Measurements from ENCODE around the gene CTNNA1. TPM values are rescaled to one million over a fixed set of nuclear protein-coding genes. Genes with fewer than 3 reads are reported as not detected.

CTNNA1 gene
- total RNA-seq, 4 donors from 2014 or later = 256 to 405 (median 341) TPM

- DNase-seq = no peak
- WGBS, 2 donors = 75 to 76% methylated on average over 10 of the region's 10 CpGs
- no peak overlapping the region for H3K4me3 ChIP-seq (replicated peaks in 1 of 3)
- no peak overlapping the region for H3K27ac ChIP-seq
- no peak for TF ChIP-seq POLR2A (IDR thresholded peaks at IDR 0.05)
- no peak for TF ChIP-seq CTCF (IDR thresholded peaks at IDR 0.05)
- H3K36me3 ChIP-seq = no peaks in the 10 kb centered on the region
- no peaks in the 10 kb centered on the region for H3K4me1 ChIP-seq
- no peaks in the 10 kb centered on the region for H3K27me3 ChIP-seq
- intact Hi-C loops (cut with DNase I) = no loop called here
- no peaks in the 10 kb centered on the region for H3K9me3 ChIP-seq
These were observed 46.4 kb upstream of the CTNNA1 start for GRCh38 chr5:138706655-138707480.

- no peak for TF ChIP-seq CTCF (IDR thresholded peaks at IDR 0.05)
- no peak for TF ChIP-seq POLR2A (IDR thresholded peaks at IDR 0.05)
- Histone ChIP-seq H3K4me1 (no peaks in the 10 kb centered on the region), H3K4me3 (replicated peaks in 1 of 3) (no peak overlapping the region), H3K27ac (no peak overlapping the region), H3K9me3 (no peaks in the 10 kb centered on the region), H3K27me3 (no peaks in the 10 kb centered on the region), H3K36me3 (no peaks in the 10 kb centered on the region)
- intact Hi-C loops (cut with DNase I) = no loop called here
- no peak for DNase-seq
- WGBS, 2 donors = 74 to 77% methylated on average over 6 of the region's 6 CpGs
These were observed 44.4 kb upstream of the CTNNA1 start for GRCh38 chr5:138708791-138709190.

- TF ChIP-seq POLR2A (IDR thresholded peaks at IDR 0.05) (no peak), CTCF (IDR thresholded peaks at IDR 0.05) (no peak)
- Histone ChIP-seq H3K27ac (no peak overlapping the region), H3K4me3 (replicated peaks in 1 of 3) (no peak overlapping the region), H3K9me3 (no peaks in the 10 kb centered on the region), H3K27me3 (no peaks in the 10 kb centered on the region), H3K4me1 (no peaks in the 10 kb centered on the region), H3K36me3 (no peaks in the 10 kb centered on the region)
- WGBS, 2 donors = 80 to 82% methylated on average over 9 of the region's 9 CpGs
- intact Hi-C loops (cut with DNase I) = no loop called here
- no peak for DNase-seq
These were observed 44.0 kb upstream of the CTNNA1 start for GRCh38 chr5:138709202-138709601.

GRCh38 chr5:138711087-138711486, 42.1 kb upstream of the CTNNA1 start:
- no peak overlapping the region for H3K27ac ChIP-seq
- intact Hi-C loops (cut with DNase I) = no loop called here
- no peak overlapping the region for H3K4me3 ChIP-seq (replicated peaks in 1 of 3)
- no peaks in the 10 kb centered on the region for H3K27me3 ChIP-seq
- TF ChIP-seq CTCF (IDR thresholded peaks at IDR 0.05) (no peak), POLR2A (IDR thresholded peaks at IDR 0.05) (no peak)
- no peaks in the 10 kb centered on the region for H3K9me3 ChIP-seq
- peaks cover 0 to under 1% of the 10 kb centered on the region in 2 donors for H3K4me1 ChIP-seq
- 92 to 98% methylated on average over 6 of the region's 6 CpGs for WGBS, 2 donors
- H3K36me3 ChIP-seq = no peaks in the 10 kb centered on the region
- no peak for DNase-seq

- H3K27ac ChIP-seq = no peak overlapping the region
- no peak for DNase-seq
- peaks cover 7 to 8% of the 10 kb centered on the region in 2 donors for H3K4me1 ChIP-seq
- no peaks in the 10 kb centered on the region for H3K9me3 ChIP-seq
- TF ChIP-seq CTCF (IDR thresholded peaks at IDR 0.05) = no peak
- TF ChIP-seq POLR2A (IDR thresholded peaks at IDR 0.05) = no peak
- no peak overlapping the region for H3K4me3 ChIP-seq (replicated peaks in 1 of 3)
- no peaks in the 10 kb centered on the region for H3K27me3 ChIP-seq
- WGBS, 2 donors = 66 to 81% methylated on average over 3 of the region's 3 CpGs
- intact Hi-C loops (cut with DNase I) = no loop called here
- H3K36me3 ChIP-seq = no peaks in the 10 kb centered on the region
These were observed 41.4 kb upstream of the CTNNA1 start for GRCh38 chr5:138711811-138712210.

Data from thyroid gland (tissue), 4 donors.